ENCODE measurements around the gene MAPK8. TPM values are rescaled to one million over a fixed set of nuclear protein-coding genes. Genes with fewer than 3 reads are reported as not detected.

The MAPK8 gene
- total and polyA plus RNA-seq, 2 of the 4 experiments (the other 2 are of a cell fraction): 41.5 to 54.7 TPM

DNA sequence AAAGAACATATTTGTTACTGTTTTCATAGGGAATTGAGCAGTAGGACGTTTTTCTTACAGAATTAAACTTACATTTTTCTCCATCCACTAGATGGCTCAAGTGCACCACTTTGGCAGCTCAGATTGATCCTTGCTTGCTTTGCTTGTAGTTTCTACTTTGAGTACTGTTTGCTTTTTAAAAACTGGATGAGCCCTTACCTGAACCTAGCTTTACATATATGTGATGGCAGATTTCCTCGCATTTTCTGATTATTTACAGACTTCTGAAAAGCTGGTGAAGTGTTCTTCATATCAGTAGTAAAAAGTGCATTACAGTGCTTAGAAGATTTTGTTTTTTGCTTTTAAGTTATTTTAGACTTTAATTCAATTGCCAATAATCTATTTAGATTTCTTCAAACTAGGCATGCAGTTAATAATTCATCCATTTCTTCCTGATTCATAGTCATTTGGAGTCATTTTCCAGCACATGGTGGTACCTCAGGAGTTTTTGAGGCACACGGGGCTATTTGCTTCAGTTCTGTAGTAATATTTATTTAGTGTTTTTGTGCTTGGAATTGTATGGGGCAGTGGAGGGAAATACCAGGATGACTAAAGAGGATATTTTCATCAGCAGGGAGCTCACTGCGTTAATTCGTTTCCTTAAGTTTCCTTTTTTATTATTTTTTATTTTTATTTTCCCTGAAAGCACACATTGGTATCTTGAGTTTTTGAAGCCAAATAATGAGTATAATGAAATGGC is 57.3 kb downstream of the MAPK8 start (continued):
- no peak for TF ChIP-seq RFX5 (IDR thresholded peaks at IDR 0.05; ENCODE audit: low read depth, low read length)

DNA sequence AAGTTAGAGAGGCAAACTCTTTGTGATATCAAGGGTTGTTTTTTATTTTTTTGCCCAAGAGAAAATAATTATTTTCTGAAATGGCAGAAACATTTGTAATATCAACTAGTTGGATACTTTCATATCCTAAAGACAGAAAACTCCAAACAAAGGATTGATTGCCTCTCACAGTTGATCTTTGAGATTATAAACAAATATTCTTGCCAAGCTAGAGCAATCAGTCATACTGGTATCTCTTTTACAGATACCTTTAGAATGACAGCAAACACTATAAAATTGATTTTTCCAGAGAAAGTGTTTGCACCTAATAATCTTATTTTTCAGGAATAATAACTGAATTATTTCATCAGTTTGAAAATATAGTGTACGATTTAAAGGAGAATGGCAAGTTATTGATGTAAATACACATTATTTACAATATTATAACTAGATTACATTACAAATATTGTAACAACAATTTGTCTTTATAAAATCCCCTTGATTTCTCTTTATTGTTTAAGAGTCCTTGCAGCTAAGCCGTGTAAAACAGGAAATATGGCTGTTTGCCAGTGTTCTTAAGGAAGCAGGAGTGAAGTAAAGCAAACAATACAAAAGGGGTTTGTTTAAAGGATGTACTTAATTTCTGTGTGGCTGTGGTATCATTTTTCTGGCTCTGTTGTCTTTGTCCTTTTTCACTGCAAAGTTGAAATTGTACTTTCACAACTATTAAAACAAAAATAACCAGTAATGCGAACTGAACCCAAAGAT is 58.4 kb downstream of the MAPK8 start:
- no peak overlapping the region for H2BK20ac ChIP-seq (ENCODE audit: low read depth, low read length)
- H3K79me1 ChIP-seq (ENCODE audit: low read depth in 1 of 2, low read length in 2 of 2): peaks cover 23 to 61% of the 10 kb centered on the region in 2 experiments
- no peak overlapping the region for H3K18ac ChIP-seq (ENCODE audit: low read depth, low read length)
- H3K4me2 ChIP-seq (ENCODE audit: low read depth, low read length): peak overlapping the region; percentile 45; the same call in 1 of the 2 replicates
- H3K56ac ChIP-seq (ENCODE audit: extremely low read depth, insufficient read depth, low read length): no peak overlapping the region; the same call in 1 of the 2 replicates
- no peak overlapping the region for H3K23ac ChIP-seq (ENCODE audit: low read depth, low read length)
- H3K9me1 ChIP-seq (ENCODE audit: insufficient read depth, low read length): no peaks in the 10 kb centered on the region
- H2BK120ac ChIP-seq (ENCODE audit: low read depth, low read length): peak overlapping the region; percentile 19; the same call in 1 of the 2 replicates
- H2BK15ac ChIP-seq (ENCODE audit: low read depth, low read length): no peak overlapping the region
- H2AFZ ChIP-seq (replicated peaks; ENCODE audit: low read length, poor library complexity): no peak overlapping the region
- no peak overlapping the region for H3K9ac ChIP-seq (ENCODE audit: low read depth, low read length)
- H3K27me3 ChIP-seq (ENCODE audit: control insufficient read depth, insufficient read depth, low read length): no peaks in the 10 kb centered on the region
- H3K4me1 ChIP-seq (ENCODE audit: control insufficient read depth, insufficient read depth, low read length): peaks cover 7% of the 10 kb centered on the region; the same call in 1 of the 2 replicates
- no TSS peak for BruUV-seq (replicated peaks)
- in situ Hi-C loops (cut with MboI; ENCODE audit: low sequenced_read_pairs) (loop anchor here (5.0 to 25.0 kb wide), 2 partner anchors 147 to 292 kb away; no protein-coding TSS in a partner anchor), intact Hi-C loops (cut with micrococcal nuclease) (loop anchor here (1.0 to 5.0 kb wide), 3 partner anchors 77 to 242 kb away; partner anchors contain the start of gene ARHGAP22), dilution Hi-C loops (cut with HindIII; ENCODE audit: low sequenced_read_pairs, unreplicated experiment) (no loop called here)
- H3K9me3 ChIP-seq (ENCODE audit: control insufficient read depth, insufficient read depth, low read length): no peaks in the 10 kb centered on the region
- H4K20me1 ChIP-seq (ENCODE audit: insufficient read depth, low read length): peaks cover 20% of the 10 kb centered on the region; the same call in 1 of the 2 replicates
- H3K14ac ChIP-seq (replicated peaks; ENCODE audit: low read depth, low read length): no peak overlapping the region
- H2AK9ac ChIP-seq (replicated peaks; ENCODE audit: low read depth, low read length, poor library complexity): no peak overlapping the region
- DNase-seq (peak; percentile 74), ATAC-seq (ENCODE audit: low read depth) (0 out of 2 replicates have a peak, but pooled peaks have one; percentile 18)
- H4K8ac ChIP-seq (ENCODE audit: low read depth in 2 of 2, low read length in 2 of 2): no peak overlapping the region; a peak in 1 of 4 replicates
- ChIA-PET CTCF (interaction anchor here (1.1 to 1.2 kb wide), 3 partner anchors 8 to 291 kb away, joined by 3 to 12 read pairs (median 4); no protein-coding TSS in a partner anchor), POLR2A (ENCODE audit: unreplicated experiment) (no interaction called here)
- peak overlapping the region; percentile 56 for H2BK5ac ChIP-seq (ENCODE audit: low read depth, low read length, poor library complexity, severe bottlenecking)
- H4K91ac ChIP-seq (ENCODE audit: insufficient read depth, low read depth, low read length): no peak overlapping the region
- no peak overlapping the region for H2AK5ac ChIP-seq (ENCODE audit: low read depth, low read length)
- no CpG with 5 or more reads among the region's 3 CpGs for WGBS, 2 experiments (ENCODE audit: extremely low coverage in 2 of 2, insufficient read length in 1 of 2)
- H3K4ac ChIP-seq (ENCODE audit: low read depth, low read length): no peak overlapping the region; the same call in 1 of the 2 replicates
- H3K4me3 ChIP-seq (ENCODE audit: insufficient read depth, low read depth, low read length): no peak overlapping the region
- no peak overlapping the region for H3K27ac ChIP-seq (ENCODE audit: insufficient read depth, low read length)
- no peaks in the 10 kb centered on the region for H3K36me3 ChIP-seq (ENCODE audit: control insufficient read depth, insufficient read depth, low read length)
- H4K5ac ChIP-seq (ENCODE audit: low read depth, low read length): no peak overlapping the region
- TF ChIP-seq, protein P1, sequence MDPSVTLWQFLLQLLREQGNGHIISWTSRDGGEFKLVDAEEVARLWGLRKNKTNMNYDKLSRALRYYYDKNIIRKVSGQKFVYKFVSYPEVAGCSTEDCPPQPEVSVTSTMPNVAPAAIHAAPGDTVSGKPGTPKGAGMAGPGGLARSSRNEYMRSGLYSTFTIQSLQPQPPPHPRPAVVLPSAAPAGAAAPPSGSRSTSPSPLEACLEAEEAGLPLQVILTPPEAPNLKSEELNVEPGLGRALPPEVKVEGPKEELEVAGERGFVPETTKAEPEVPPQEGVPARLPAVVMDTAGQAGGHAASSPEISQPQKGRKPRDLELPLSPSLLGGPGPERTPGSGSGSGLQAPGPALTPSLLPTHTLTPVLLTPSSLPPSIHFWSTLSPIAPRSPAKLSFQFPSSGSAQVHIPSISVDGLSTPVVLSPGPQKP (IDR thresholded peaks at IDR 0.05; ENCODE audit: borderline replicate concordance, low read depth, low read length): no peak
- TF ChIP-seq CEBPB (IDR thresholded peaks at IDR 0.05; ENCODE audit: low read depth, low read length): no peak
- TF ChIP-seq, protein P2, sequence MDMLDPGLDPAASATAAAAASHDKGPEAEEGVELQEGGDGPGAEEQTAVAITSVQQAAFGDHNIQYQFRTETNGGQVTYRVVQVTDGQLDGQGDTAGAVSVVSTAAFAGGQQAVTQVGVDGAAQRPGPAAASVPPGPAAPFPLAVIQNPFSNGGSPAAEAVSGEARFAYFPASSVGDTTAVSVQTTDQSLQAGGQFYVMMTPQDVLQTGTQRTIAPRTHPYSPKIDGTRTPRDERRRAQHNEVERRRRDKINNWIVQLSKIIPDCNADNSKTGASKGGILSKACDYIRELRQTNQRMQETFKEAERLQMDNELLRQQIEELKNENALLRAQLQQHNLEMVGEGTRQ (IDR thresholded peaks at IDR 0.05; ENCODE audit: low read depth, low read length): no peak
- TF ChIP-seq MAZ (IDR thresholded peaks at IDR 0.05; ENCODE audit: borderline replicate concordance, low read depth, low read length): no peak
- no peak for TF ChIP-seq FOS (IDR thresholded peaks at IDR 0.05; ENCODE audit: low read depth, low read length)
- no peak for TF ChIP-seq BHLHE40 (IDR thresholded peaks at IDR 0.05; ENCODE audit: low read depth, low read length)
- TF ChIP-seq MAFK (IDR thresholded peaks at IDR 0.05; ENCODE audit: low read depth, low read length): no peak
- TF ChIP-seq RCOR1 (IDR thresholded peaks at IDR 0.05; ENCODE audit: insufficient replicate concordance, low read length): no peak
- TF ChIP-seq MXI1 (IDR thresholded peaks at IDR 0.05; ENCODE audit: borderline replicate concordance, low read depth, low read length): no peak

All from IMR-90 (cell line).